SK-N-MC (cell line): ENCODE measurements around the gene C1orf56.

Experiments
- EZH2 ChIP-seq: fragments of 200-600 bp; sonication (generic); IDR thresholded peaks from one replicate; pipeline ENCODE4 v1.6.1; 2017; ENCODE audit warnings: antibody characterized with exemption
- POLR2AphosphoS5 ChIP-seq: IDR thresholded peaks from 2 replicates; pipeline ENCODE4 v1.6.1; 2012; ENCODE audit warnings: mild to moderate bottlenecking, low read depth, low read length, borderline replicate concordance

- TF ChIP-seq POLR2AphosphoS5 = no peak
- no peak for TF ChIP-seq EZH2
Measured at GRCh38 chr1:151024540-151025146, 22.9 kb upstream of the C1orf56 start.
